Breast epithelium (tissue), 4 donors: ENCODE measurements around the gene ZNF776. TPM values are rescaled to one million over a fixed set of nuclear protein-coding genes. Genes with fewer than 3 reads are reported as not detected.

Experiments
- DNase-seq, 2 donors: peaks; one replicate each; pipeline ENCODE4 v3.0.0-alpha.2; 2019; ENCODE audit warnings: low spot score in 2 of 2
- H3K27ac ChIP-seq, 2 donors: fragments of 200-600 bp; sonication (generic) in 1 of 2; one replicate each; pipeline ENCODE4 v1.5.1; 2016 to 2019; ENCODE audit warnings: mild to moderate bottlenecking in 1 of 2
- H3K27me3 ChIP-seq, 2 donors: fragments of 200-600 bp; sonication (generic) in 1 of 2; one replicate each; pipeline versions ENCODE4 v1.5.1 to v1.6.0; 2017 to 2019; ENCODE audit warnings: control low read depth in 1 of 2, mild to moderate bottlenecking in 1 of 2
- H3K36me3 ChIP-seq: fragments of 200-600 bp; one replicate; pipeline ENCODE4 v1.5.1; 2019
- H3K4me1 ChIP-seq, 2 donors: fragments of 200-600 bp; sonication (generic); one replicate each; pipeline ENCODE4 v1.5.1; 2016 to 2019; ENCODE audit warnings: control low read depth in 1 of 2
- H3K4me3 ChIP-seq, 3 donors: fragments of 200-600 bp; sonication (generic); 1 replicate in 2 of 3; 2 replicates in 1 of 3; pipeline ENCODE4 v1.5.1; 2016 to 2019; ENCODE audit warnings: mild to moderate bottlenecking in 3 of 3, moderate library complexity in 2 of 3
- H3K9me3 ChIP-seq, 2 donors: fragments of 200-600 bp; sonication (generic) in 1 of 2; one replicate each; pipeline ENCODE4 v1.5.1; 2016 to 2019; ENCODE audit warnings: control low read depth in 1 of 2
- POLR2A ChIP-seq: fragments of 450-650 bp; IDR thresholded peaks from one replicate; pipeline ENCODE4 v1.6.1; 2016; ENCODE audit warnings: antibody characterized with exemption, mild to moderate bottlenecking, moderate library complexity
- POLR2AphosphoS5 ChIP-seq, 3 donors: sonication (generic); formaldehyde crosslinking; IDR thresholded peaks; one replicate each; pipeline ENCODE4 v1.6.1; 2017; ENCODE audit warnings: antibody characterized with exemption in 3 of 3
- intact Hi-C: fragments of 100-400 bp; cut with DNase I; formaldehyde crosslinking; loops from one replicate; pipeline ENCODE4 v1.15.1; 2023; ENCODE audit warnings: low total_unique reads
- total RNA-seq, 3 donors: library from RNA; depleted of rRNA; stranded (reverse); fragments of >200 nt; gene quantifications; one replicate each; pipeline ENCODE4 v1.1.0, GENCODE V29; 2016
- TF ChIP-seq, protein P1 (sequence below), 3 donors: fragments of 450-650 bp; IDR thresholded peaks; one replicate each; pipeline ENCODE4 v1.5.1; 2016 to 2017; ENCODE audit warnings: antibody characterized with exemption in 3 of 3, mild to moderate bottlenecking in 3 of 3, moderate library complexity in 3 of 3

Gene ZNF776
- total RNA-seq = 10 to 100 TPM in 2 of 3 donors, 1 to 10 TPM in 1; 8.5 to 31.8 (median 21.0) TPM

DNA sequence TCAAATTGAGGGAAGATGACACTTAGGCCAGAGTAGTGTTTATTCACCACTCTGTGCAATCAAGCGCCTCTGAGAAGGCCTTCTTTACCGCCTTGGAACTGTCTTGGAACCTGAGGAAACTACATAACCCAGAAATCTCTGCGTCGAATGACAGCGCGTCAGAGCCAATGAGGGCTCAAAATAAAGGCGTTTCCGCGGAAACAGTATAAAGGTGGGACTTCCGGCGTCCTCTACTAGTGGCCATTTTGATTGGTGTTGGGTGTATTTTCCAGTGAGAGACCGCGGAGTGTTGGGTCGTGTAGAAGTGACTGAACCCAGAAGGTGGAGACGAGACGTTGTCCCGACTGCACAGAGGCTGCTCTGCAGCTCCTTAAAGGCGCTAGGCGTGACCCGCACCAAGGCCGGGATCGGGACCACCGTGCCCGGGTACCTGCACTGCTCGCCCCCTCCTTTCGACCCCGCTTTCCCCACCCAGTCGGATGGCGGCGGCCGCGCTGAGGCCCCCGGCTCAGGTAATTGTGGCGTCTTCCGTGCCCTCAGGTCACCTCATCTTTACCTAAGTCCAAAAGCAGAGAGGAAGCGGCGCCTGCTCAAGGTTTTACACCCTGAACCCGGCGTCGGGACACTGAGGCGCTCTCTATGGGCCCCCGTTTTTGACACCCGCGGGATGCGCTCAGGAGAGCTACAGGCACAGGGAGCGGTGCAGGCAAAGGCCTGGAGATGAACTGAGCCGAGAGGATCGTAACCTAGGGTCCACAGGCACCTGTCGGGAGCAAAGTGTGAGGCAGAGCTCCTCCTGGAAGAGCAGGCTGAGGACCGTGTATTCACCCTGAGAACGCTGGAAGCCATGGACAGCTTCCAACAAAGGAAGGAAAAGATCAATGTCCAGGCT, at the start of gene ZNF776:
Gene ZNF776, plus strand, starts transcription at position 236 of the 892 bp plus-strand sequence. Its CDS starts 244 bp downstream, at position 480.
- no peak for TF ChIP-seq POLR2A
- peak in 2 of 3 donors; percentile 53 to 76 for TF ChIP-seq POLR2AphosphoS5 (IDR thresholded peaks at IDR 0.05)
- Histone ChIP-seq H3K36me3 (peaks cover 17% of the 10 kb centered on the region), H3K27me3 (no peaks in the 10 kb centered on the region), H3K9me3 (peaks cover 42% of the 10 kb centered on the region in 2 donors), H3K27ac (peak within 1 kb of the TSS; percentile 93 to 94), H3K4me3 (peak within 1 kb of the TSS; percentile 92 to 98 (median 95)), H3K4me1 (no peaks in the 10 kb centered on the region)
- peak; percentile 68 to 84 for DNase-seq
- intact Hi-C loops = no loop called here

DNA sequence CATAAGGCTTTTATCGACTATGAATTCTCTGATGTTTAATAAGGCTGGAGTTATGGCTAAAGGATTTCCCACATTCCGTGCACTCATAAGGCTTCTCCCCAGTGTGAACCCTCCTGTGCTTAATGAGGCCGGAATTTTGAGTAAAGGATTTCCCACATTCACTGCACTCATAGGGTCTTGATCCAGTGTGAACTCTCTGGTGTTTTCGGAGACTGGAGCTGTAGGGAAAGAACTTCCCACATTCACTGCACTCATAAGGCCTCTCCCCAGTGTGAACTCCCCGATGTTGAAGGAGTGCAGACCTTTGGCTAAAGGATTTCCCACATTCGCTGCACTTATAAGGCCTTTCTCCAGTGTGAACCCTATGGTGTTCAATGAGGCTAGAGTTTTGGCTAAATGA, 45.0 kb upstream of the ZNF776 start:
- TF ChIP-seq, protein P1, sequence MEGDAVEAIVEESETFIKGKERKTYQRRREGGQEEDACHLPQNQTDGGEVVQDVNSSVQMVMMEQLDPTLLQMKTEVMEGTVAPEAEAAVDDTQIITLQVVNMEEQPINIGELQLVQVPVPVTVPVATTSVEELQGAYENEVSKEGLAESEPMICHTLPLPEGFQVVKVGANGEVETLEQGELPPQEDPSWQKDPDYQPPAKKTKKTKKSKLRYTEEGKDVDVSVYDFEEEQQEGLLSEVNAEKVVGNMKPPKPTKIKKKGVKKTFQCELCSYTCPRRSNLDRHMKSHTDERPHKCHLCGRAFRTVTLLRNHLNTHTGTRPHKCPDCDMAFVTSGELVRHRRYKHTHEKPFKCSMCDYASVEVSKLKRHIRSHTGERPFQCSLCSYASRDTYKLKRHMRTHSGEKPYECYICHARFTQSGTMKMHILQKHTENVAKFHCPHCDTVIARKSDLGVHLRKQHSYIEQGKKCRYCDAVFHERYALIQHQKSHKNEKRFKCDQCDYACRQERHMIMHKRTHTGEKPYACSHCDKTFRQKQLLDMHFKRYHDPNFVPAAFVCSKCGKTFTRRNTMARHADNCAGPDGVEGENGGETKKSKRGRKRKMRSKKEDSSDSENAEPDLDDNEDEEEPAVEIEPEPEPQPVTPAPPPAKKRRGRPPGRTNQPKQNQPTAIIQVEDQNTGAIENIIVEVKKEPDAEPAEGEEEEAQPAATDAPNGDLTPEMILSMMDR (IDR thresholded peaks at IDR 0.05) = no peak
- no peak for TF ChIP-seq POLR2A
- no peak for TF ChIP-seq POLR2AphosphoS5 (IDR thresholded peaks at IDR 0.05)
- Histone ChIP-seq H3K4me3 (no peak overlapping the region), H3K27ac (no peak overlapping the region), H3K9me3 (peaks cover 88 to 90% of the 10 kb centered on the region in 2 donors), H3K4me1 (no peaks in the 10 kb centered on the region), H3K36me3 (peaks cover 19% of the 10 kb centered on the region), H3K27me3 (no peaks in the 10 kb centered on the region)
- intact Hi-C loops = no loop called here
- DNase-seq = no peak

DNA sequence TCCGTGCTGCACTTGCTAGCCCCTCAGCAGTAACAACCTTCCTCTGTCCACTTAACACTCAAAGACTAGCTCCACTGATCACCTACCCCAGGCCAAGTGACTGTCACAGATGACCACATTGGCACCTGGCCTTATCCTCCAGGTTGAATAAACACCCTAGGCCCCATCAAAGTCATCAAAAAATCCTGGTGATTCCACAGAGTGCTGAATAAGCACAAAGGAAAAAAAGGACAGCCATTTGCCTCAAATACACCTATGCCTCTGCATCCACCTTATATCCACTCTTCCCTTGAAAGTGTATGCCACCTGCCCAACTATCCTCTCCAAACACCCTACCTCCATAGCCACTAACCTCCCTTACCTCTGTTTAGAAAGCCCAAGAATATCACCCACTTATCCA, 40.3 kb upstream of the ZNF776 start:
- Histone ChIP-seq H3K4me1 (no peaks in the 10 kb centered on the region), H3K27me3 (no peaks in the 10 kb centered on the region), H3K4me3 (peak overlapping the region in 1 of 3 donors; percentile 16), H3K27ac (no peak overlapping the region), H3K36me3 (peaks cover 12% of the 10 kb centered on the region), H3K9me3 (peaks cover 96% of the 10 kb centered on the region in 2 donors)
- TF ChIP-seq POLR2A = no peak
- TF ChIP-seq, protein P1 (IDR thresholded peaks at IDR 0.05) = no peak
- TF ChIP-seq POLR2AphosphoS5 (IDR thresholded peaks at IDR 0.05) = no peak
- intact Hi-C loops = no loop called here
- DNase-seq = no peak

DNA sequence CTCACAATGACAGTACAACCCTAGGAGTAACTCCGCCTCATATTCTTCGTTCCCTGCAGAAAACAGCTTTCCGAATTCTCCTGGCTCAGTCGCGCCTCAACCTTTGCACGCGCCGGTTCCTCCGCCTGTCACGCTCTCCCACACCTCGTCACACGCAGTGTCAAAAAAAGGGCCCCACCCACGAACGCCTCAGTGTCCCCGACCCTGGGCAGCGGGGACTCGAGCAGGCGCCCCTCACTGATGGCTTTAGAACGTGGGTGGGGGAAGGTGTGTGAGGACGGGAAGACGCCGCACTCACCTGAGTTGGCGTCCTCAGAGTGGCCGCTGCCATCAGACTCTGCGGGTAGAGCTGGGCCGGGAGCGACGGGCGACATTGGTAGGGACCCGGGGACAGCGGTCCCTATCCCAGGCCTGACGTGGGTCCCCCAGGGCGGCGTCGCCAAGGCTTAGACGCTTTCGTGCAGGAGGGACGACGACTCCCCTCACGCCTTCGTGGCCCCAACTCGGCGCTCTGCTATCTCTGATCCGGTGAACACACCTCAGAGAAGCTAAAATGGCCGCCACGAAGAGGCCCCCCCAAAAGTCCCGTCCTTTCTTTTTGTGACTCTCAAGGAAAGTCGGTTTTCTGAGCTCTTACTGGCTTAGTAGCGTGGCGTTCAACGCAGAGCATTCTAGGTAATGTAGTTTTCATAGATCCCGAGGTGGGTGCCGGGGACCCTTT, 37.8 kb upstream of the ZNF776 start, which contains the start of gene ZNF154:
Gene ZNF154, minus strand, starts transcription at position 564 of the 721 bp plus-strand sequence. Its CDS starts 233 bp downstream, at position 331.
- Histone ChIP-seq H3K27me3 (no peaks in the 10 kb centered on the region), H3K4me1 (no peaks in the 10 kb centered on the region), H3K27ac (peak within 1 kb of the TSS; percentile 88 to 92), H3K4me3 (peak within 1 kb of the TSS; percentile 24 to 80 (median 62)), H3K36me3 (peaks cover 1% of the 10 kb centered on the region), H3K9me3 (peaks cover 83 to 95% of the 10 kb centered on the region in 2 donors)
- peak in 1 of 2 donors; percentile 26 for DNase-seq
- intact Hi-C loops = no loop called here
- TF ChIP-seq, protein P1 (IDR thresholded peaks at IDR 0.05) = no peak
- TF ChIP-seq POLR2A = no peak
- no peak for TF ChIP-seq POLR2AphosphoS5 (IDR thresholded peaks at IDR 0.05)

DNA sequence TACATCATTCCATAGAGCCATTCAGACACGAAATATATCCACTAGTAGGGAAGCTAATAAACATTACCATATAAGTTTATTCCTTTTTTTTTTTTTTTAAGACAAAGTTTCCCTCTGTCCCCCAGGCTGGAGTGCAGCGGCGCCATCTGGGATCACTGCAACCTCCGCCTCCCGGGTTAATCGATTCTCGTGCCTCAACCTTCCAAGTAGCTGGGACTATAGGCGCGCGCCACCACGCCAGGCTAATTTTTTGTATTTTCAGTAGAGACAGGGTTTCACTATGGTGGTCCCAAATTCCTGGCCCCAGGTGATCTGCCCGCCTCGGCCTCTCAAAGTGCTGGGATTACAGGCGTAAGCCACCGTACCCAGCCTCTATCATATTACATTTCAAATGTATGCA, 37.0 kb upstream of the ZNF776 start:
- TF ChIP-seq POLR2AphosphoS5 (IDR thresholded peaks at IDR 0.05) (no peak), POLR2A (no peak)
- TF ChIP-seq, protein P1 (IDR thresholded peaks at IDR 0.05) = no peak
- Histone ChIP-seq H3K27me3 (no peaks in the 10 kb centered on the region), H3K4me1 (no peaks in the 10 kb centered on the region), H3K36me3 (peaks cover 3% of the 10 kb centered on the region), H3K4me3 (peak overlapping the region in 2 of 3 donors; percentile 62 to 80), H3K27ac (peak overlapping the region in 1 of 2 donors; percentile 88), H3K9me3 (peaks cover 83 to 95% of the 10 kb centered on the region in 2 donors)
- intact Hi-C loops = no loop called here
- DNase-seq = no peak
